HTERT RPE-1 (cell line): Measurements from ENCODE around the gene NXNL1.
"Not testable (repeated sequence)": the region's sequence is repeated elsewhere in the genome, so short reads cannot be mapped to it uniquely, and the experiment has no call there.

ENCODE experiments used
- in situ Hi-C: fragments of 300-500 bp; cut with MboI; formaldehyde crosslinking; loops from 4 replicates; pipeline ENCODE4 v1.14.3; 2020; ENCODE audit warnings: low sequenced_read_pairs

The NXNL1 gene

DNA sequence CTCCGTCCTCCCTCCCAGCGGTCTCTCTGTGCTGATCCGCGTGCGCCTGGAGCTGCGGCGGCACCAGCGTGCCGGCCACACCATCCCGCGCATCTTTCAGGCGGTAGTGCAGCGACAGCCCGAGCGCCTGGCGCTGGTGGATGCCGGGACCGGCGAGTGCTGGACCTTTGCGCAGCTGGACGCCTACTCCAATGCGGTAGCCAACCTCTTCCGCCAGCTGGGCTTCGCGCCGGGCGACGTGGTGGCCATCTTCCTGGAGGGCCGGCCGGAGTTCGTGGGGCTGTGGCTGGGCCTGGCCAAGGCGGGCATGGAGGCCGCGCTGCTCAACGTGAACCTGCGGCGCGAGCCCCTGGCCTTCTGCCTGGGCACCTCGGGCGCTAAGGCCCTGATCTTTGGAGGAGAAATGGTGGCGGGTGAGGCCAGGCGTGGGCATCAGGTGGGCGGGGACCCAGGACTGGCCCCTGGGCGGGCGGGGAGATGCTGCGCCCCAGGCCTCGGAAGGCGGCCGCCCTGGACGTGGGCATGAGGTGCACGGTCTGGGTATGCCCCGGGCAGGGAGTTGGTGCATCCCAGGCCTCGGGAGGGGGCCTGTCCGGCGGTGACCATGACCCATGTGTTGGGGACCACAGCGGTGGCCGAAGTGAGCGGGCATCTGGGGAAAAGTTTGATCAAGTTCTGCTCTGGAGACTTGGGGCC is 26.0 kb upstream of the NXNL1 start:
- in situ Hi-C loops: no loop called here

DNA sequence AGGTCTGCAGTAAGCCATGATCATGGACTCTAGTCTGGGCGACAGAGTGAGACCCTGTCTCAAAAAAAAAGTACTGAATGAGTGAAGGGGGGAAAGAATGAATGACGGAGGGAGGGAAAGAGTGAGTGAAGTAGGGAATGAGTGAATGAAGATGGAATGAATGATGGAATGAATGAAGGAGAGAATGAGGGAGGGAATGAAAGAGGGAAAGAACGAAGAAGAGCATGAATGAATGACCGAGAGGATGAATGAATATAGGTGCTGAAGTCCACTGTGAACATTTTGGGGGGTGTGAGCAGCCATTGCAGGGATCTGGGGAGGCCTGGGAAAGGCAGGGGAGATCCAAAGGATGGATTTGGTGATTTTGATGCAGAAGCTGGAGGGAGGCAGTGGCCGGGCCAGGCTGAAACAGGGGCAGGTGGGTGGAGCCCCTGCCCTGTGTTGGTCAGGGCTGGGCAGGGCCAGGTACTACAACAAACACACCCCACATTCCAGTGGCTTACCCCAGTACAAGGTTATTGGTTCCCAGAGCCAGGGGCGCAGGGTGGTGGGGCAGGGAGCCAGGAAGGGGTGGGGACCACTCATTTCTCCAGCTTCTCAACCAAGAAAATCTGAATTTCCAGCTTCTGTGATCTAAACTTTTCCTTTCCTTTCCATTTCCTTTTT is 23.9 kb upstream of the NXNL1 start:
- in situ Hi-C loops: no loop called here

DNA sequence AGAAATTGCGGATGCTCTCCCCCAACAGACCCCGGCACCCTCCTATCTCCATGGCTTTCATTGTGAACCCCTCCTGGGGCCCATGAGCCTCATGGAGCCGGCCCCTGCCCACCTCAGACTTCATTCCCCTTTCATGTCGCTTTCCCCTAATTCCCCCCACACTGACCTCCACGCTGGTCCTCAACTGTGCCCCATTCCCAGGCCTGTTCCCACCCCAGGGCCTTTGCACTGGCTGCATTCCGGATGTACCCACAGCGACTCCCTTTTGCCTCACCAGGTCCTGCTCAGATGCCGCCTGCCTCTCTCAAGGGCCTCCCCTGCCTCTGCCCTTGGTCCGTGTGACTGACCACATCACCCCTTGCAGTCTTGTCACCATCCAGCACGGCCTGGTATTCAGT is 22.9 kb upstream of the NXNL1 start:
- in situ Hi-C loops: no loop called here

DNA sequence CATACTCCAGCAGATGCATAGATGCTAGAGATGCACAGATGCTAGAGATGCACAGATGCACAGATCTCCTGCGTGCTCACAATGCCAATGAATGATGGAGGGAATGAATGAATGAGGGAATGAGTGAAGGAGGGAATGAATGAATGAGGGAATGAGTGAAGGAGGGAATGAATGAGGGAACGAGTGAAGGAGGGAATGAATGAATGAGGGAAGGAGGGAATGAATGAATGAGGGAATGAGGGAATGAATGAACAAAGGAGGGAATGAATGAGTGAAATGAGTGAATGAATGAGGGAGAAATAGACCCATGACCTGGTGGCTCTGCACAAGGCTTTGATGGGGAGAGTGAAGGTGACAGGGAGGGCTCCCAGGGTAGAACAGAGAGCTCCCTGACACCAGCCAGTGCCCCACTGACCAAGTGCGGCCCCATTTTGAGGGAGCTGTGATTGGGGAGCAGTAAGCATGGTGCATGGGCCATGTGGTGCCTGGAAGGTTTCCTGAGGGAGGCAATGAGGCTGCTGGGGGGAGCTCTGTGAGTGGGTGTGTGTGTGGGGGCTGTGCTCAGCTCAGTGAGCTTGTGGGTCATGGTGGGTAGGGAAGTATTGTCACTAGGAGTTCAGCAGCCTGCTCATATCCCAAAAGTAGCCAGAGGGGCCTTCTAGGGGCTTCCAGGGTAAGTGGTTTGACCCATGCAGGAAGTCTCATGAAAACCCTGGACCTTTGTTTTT is 22.3 kb upstream of the NXNL1 start:
- in situ Hi-C loops: no loop called here

DNA sequence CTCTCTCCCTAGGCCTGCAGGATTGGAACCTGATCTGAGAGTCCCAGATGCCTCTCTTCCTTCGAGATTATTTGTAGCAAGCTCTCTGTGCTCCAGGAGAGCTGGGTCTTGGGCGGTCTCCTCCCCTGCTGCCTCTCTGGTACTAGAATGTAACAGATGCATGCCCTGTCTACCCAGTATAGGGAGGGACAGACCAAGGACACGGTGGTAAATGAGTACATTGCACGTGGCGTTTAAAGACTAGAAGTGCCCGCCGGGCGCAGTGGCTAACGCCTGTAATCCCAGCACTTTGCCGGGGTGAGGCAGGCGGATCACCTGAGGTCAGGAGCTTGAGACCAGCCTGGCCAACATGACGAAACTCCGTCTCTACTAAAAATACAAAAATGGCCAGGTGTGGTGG is 21.3 kb upstream of the NXNL1 start:
- in situ Hi-C loops: no loop called here

DNA sequence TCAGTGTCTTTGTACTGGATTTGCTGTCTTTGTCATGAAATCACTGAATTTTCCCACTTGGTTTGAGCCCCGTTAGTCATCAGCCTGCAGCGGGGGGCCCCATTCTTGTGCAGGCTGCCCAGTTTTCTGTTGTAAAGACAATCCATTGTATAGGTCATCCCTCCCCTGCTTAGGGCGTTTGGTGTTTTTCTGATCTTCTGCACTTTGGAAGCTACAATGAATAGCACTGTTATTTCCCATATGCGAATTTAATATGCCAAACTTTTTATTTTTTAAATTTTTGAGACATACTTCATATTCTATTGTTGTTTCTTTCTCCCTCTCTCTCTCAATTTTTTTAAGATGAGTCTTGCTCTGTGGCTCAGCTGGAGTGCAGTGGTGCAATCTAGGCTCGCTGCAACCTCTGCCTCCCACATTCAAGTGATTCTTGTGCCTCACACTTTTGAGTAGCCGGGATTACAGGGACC is 18.6 kb upstream of the NXNL1 start:
- in situ Hi-C loops: no loop called here

DNA sequence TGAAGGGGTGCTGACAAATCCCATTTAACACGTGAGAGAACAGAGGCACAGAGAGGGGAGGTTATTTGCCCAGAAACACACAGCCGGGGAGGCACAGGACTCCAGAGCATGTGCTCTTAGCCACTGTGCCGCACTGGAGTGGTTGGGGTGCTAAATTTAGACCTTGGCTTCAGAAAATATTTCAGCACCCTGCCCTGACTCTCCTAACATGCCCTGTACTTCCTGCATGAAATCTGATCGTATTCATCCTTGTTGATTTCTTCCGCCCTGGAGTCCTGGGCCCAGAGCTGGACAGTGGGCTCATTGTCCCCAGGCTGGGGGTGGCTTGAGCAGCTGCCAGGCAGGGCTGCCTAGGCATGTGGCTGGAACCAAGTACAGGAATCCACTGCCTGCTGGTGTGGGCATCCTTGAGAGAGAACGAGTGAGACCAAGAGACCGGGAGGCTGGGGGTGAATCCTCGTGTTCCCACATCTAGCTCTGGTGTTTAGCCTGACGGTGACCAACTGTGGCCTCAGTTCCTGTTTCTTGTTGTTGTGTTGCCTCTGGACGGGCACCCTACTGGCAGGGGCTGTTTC is 14.9 kb upstream of the NXNL1 start:
- in situ Hi-C loops: no loop called here

DNA sequence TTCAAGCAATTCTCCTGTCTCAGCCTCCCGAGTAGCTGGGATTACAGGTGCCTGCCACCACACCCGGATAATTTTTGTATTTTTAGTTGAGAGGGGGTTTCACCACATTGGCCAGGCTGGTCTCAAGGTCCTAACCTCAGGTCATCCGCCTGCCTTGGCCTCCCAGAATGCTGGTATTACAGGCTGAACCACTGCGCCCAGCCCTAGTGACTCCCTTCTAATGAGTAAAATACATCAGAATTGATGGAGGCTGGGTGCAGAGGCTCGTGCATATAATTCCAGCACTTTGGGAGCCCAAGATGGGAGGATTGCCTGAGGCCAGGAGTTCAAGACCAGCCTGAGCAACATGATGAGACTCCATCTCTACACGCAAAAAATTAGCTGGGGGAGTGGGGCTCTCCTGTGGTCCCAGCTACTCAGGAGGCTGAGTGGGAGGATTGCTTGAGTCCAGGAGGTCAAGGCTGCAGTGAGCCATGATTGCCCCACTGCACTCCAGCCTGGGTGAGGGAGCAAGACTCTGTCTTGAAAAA is 14.3 kb upstream of the NXNL1 start:
- in situ Hi-C loops: not testable (repeated sequence)

DNA sequence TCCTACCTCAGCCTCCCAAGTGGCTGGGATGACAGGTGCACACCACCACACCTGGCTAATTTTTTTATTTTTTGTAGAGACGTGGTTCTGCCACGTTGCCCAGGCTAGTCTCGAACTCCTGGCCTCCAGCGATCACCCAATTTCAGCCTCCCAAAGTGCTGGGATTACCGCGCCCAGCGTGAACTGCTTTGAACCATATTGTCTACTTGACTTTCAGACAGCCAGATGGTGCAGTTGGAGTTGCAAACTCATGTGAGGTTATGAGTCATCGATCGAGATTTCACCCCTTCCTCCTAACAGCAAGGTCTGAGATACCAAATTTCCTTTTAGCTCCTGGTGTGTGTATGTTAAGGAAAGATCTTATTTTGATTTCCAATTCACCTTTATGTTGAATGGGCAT is 12.3 kb upstream of the NXNL1 start:
- in situ Hi-C loops: no loop called here

DNA sequence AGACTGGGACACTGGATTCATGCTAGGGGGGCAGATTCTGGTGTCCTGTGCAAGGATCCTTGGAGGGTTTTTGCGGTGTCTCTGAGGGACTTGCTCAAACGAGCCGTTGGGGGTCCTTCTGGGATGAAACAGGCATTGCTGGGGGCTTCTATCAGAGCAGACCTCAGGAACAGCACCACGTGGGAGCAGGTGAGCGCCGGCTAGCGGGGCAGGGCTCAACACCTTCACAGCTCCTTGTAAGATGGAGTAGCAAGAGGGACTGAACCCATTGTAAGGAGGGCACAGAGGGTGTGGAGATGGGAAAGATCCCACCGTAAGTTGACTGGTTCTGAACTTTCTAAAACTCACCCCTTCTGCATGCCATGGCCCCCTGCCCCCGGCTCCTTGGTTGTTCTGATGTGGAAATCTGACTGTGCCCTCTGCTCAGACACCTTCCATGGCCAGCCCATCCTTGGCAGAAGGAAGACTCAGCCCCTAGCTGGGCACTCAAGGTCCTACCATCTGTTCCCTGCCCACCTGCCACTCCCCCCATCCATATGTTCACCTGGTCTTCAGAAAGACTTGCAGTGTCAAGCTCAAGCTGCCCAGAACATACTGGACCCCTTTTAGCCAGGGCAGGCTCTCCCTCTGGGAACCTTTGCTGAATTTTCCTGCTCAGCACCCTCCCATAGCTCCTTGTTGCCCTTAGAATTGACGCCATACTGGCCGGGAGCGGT is 10.8 kb upstream of the NXNL1 start:
- in situ Hi-C loops: no loop called here

DNA sequence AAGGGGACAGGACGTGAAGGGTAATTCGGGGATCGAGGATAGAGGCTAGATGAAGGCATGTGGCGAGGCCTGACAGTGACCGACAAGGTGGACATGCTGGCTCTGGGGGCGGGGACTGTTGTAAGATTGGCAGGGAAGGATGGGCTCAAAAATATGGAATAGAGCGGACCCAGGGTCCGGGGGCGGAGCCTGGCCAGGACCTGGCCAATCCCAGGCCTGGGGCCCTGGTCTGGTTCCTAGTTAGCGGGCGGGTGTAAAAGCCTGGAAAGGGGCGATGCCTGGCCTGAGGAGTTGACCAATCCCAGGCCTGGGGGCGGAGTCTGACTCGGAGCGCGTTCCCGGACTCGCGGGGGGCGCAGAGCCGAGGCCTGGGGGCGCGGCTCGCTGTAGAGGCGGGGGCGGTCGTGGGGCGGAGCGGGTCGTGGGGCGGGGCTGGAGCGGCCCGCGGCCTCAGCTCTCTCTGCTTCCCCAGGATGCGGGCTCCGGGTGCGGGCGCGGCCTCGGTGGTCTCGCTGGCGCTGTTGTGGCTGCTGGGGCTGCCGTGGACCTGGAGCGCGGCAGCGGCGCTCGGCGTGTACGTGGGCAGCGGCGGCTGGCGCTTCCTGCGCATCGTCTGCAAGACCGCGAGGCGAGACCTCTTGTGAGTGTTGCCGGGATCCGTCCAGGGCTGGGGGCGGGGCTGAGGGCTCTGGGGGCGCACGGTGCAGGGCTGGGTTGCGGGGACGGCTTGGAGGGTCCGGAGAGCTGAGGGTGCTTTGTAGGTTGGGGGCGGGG is 9.5 kb upstream of the NXNL1 start, which contains the start of gene SLC27A1:
TSS of gene SLC27A1 (plus strand) at position 457 of the 774 bp plus-strand sequence. CDS start at position 474, 17 bp downstream.
- in situ Hi-C loops: no loop called here

DNA sequence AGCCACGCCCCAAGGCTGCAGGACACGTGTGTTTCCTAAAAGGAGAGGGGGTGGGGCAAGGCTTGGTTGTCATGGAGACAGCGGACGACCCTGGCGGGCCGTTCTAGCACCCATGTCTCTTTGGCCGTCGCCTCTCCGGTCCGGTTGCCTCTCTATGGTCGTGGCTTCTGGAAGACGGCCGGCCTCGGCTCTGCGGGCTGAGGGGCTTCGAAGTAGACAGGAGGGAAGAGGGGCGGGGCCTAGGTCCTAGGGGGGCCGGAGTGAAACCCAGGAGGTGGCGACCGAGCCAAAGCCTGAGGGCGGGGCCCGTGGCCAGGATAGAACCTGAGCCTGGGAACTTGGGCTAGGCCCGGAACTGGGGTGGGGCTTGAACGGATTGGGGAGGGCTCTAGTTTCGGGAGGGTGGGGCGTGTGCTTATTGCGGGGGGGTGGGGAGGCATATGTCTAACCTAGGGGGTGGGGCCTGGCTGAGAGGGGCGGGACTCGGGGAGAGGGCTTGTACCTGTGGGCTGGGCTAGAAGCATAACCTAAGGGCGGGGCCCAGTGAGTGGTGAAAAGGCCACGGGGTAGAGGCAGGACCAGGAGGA is 8.8 kb upstream of the NXNL1 start:
- in situ Hi-C loops: no loop called here

DNA sequence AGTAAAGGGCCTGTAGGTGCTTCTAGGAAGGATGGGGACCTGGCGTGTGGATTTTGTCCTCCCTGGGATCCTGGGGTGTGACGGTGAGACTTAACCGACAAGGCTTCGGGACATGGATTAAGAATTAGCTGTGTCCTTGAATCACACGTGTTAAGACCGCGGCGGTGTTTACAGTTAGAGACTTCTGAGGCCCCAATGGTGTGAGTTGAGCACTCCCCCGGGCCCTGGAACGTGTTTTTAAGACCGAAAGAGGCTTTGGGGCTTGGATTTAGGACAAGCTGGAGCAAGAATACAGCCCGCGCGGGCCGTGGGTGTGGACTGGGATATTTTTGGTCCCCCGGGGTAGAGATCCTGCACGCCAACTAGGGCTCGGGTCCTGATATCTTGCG is 8.4 kb upstream of the NXNL1 start:
- in situ Hi-C loops: no loop called here

DNA sequence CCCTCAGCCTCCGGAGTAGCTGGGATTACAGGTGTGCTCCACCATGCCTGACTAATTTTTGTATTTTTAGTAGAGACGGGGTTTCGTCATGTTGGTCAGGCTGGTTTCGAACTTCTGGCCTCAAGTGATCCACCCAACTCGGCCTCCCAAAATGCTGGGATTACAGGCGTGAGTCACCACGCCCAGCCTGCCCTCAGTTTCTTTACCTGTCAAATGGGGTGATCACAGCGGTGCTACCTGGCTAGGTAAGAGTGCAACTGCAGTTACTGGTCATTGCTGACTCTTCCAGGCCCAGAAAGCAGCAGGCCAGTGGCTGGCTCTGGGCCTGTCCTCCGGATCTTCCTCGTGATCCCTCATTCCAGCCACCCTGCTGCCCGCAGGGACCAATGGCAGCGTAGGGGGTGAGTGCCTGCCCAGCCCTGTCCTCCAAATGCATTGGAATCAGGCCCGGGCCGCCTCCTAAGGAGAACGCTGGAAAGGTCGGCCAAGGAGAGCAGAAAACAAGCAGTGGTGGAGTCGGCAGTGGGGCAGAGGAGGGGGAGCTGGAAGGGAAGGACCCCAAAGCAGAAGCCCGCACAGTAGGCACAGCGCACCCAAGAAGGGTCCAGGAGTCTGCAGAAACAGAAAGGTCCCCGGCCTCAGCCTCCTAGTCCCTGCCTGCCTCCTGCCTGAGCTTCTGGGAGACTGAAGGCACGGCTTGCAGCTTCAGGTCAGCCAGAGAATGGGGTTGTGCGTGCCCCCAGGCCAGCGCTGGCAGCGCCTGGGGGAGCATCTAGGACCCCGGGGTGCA is 7.8 kb upstream of the NXNL1 start:
- in situ Hi-C loops: no loop called here

DNA sequence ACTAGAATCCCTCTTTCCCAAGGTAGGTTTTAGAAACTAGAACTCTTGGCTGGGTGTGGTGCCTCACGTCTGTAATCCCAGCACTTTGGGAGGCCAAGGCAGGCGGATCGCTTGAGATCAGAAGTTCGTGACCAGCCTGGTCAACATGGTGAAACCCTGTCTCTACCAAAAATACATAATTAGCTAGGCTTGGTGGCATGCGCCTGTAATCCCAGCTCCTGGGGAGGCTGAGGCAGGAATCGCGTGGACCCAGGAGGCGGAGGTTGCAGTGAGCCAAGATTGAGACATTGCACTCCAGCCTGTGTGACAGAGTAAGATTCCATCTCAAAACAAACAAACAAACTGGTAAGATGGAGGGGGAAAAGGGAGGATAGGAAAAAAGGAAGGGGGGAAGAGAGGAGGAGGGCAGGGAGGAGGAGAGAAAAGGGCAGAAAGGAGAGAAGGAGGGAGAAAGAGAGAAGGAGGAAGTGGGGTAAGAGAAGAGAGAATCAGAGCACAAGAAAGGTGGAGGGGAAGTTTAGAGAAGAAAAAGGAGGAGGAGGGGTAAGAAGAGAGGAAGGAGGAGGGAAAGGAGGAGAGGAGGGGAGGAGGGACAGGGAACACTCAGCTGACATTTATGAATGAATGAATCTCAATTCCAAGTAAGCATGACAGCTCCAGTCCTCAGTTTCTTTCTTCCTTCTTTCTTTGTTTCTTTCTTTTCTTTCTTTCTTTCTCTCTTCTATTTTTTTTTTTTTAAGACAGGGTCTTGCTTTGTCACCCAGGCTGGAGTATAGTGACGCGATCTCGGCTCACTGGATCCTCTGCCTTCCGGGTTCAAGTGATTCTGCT is 7.0 kb upstream of the NXNL1 start:
- in situ Hi-C loops: no loop called here

DNA sequence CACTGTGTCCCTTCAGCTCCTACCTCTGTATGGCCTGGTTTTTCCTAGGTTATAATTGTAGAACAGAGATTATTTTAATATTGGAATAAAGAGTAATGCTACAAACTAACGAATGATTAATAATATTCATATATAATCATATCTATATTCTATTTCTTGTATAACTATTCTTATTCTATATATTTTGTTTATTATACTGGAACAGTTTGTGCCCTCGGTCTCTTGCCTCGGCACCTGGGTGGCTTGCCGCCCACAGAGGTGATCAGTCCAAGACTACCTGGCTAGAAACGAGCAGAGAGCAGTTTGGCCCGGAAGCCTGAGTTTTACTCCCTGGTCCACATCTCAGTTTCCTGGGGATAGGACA is 5.7 kb upstream of the NXNL1 start:
- in situ Hi-C loops: no loop called here

DNA sequence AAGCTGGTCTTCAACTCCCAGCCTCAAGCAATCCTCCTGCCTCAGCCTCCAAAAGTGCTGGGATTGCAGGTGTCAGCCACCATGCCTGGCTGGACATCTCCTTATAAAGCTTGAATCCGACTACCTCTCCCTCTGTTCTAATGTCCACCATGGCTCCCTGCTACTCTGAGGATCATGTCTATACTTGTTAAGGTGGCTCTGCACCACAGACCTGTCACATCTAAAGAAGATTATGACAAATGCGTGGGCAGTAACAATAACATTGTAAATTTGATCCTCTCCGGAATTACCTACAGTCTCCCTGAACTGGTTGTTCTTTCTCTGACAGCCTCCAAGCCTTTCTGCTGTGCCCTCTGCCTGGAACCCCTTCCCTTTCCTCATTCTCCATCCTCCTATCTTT is 1.8 kb downstream of the NXNL1 start:
- in situ Hi-C loops: no loop called here

DNA sequence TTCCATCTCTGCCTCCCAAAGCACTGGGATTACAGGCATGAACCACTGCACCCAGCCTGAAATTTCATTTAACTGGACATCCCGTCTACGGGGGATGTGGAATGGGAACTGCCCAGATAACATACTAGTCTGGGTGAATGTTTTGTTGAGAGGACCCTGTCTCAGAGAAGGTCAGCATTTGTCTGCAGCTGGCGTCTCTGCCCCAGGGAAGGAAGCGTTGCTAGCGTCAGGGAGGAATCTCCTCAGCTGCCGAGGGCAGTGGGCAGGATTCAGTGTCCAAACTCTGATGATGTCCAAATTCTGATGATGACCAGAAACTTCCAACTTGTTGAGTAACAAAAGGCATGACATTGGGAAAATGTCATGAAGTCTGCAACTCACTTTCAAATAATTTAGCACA is 3.1 kb downstream of the NXNL1 start:
- in situ Hi-C loops: no loop called here
